Measurements from ENCODE around the gene GAREM1. TPM values are rescaled to one million over a fixed set of nuclear protein-coding genes. Genes with fewer than 3 reads are reported as not detected.

GAREM1 gene
- total and polyA plus RNA-seq, 9 of the 15 experiments (the other 6 are each of a cell fraction or from before 2014, with no cell fraction given), result 0.03 to 0.33 (median 0.07) TPM; not detected in 1

DNA sequence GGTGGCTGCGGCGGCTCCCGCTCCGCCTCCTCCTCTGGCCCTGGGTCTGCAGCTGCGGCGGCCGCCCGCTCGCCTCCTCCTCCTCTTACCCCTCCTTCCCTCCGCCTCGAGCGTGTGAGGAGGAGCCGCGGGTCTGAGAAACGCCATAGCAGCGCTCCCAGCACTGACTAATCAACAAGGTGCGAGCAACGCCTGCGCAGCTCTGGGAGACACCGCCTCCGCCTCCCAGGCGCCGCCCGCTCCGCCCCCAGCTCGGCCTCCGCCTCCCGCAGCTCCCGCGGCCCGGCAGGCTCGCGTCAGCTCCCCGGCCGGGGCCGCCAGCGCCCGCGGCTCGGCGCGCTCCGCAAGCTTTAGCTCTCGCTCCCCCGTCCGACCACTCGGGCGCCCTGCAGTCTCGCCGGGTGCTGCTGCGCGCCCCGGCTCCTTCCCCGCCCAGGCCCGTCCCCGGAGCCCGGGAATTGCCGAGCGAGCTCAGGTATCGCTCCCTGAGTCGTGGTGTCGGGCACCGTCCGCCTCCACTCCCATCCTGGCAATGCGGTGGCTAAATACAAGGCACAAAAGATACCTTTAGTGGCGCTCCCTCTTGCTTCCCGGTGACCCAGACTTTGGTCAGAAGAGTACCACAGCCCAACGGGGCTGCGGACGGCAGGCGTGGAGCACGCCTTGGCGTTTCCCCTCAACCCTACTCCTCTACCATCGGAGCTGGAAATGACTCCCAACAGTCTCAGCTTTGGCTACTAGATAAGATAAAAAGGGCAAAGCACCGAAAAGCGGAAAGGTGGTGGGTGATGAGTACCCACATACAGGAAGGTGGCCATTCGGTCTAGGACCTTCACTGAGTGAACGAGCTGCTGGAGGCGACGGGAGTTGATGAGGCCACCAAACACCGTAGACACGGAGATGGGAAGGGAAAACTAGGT, at the start of gene GAREM1 (continued):
- TF ChIP-seq RREB1 (CRISPR knock-in tag; IDR thresholded peaks at IDR 0.05) (no peak), TCF3 (CRISPR knock-in tag; IDR thresholded peaks at IDR 0.05) (no peak), ZNF785 (CRISPR knock-in tag; IDR thresholded peaks at IDR 0.05) (no peak), NFXL1 (CRISPR knock-in tag; IDR thresholded peaks at IDR 0.05) (no peak), PBX2 (CRISPR knock-in tag; IDR thresholded peaks at IDR 0.05; ENCODE audit: low read depth) (no peak), PBX2 (tag; conservative IDR thresholded peaks at IDR 0.05; ENCODE audit: low read depth) (no peak), SAFB (IDR thresholded peaks at IDR 0.05; ENCODE audit: borderline replicate concordance, low read depth, low read length) (no peak), PHF20 (IDR thresholded peaks at IDR 0.05; ENCODE audit: partially characterized antibody) (no peak), ZNF77 (CRISPR knock-in tag; IDR thresholded peaks at IDR 0.05) (no peak), ZNF436 (CRISPR knock-in tag; IDR thresholded peaks at IDR 0.05) (no peak), MEF2A (IDR thresholded peaks at IDR 0.05; ENCODE audit: control insufficient read depth, low read depth, low read length) (no peak), MEF2D (tag; conservative IDR thresholded peaks at IDR 0.05; ENCODE audit: low read depth) (no peak), DNMT1 (IDR thresholded peaks at IDR 0.05) (no peak), ETV5 (CRISPR knock-in tag; IDR thresholded peaks at IDR 0.05; ENCODE audit: low read depth) (no peak), TFAM (CRISPR knock-in tag; conservative IDR thresholded peaks at IDR 0.05) (no peak)
- TF ChIP-seq, protein P1, sequence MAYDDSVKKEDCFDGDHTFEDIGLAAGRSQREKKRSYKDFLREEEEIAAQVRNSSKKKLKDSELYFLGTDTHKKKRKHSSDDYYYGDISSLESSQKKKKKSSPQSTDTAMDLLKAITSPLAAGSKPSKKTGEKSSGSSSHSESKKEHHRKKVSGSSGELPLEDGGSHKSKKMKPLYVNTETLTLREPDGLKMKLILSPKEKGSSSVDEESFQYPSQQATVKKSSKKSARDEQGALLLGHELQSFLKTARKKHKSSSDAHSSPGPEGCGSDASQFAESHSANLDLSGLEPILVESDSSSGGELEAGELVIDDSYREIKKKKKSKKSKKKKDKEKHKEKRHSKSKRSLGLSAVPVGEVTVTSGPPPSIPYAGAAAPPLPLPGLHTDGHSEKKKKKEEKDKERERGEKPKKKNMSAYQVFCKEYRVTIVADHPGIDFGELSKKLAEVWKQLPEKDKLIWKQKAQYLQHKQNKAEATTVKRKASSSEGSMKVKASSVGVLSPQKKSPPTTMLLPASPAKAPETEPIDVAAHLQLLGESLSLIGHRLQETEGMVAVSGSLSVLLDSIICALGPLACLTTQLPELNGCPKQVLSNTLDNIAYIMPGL (CRISPR knock-in tag; IDR thresholded peaks at IDR 0.05), result no peak
